Measurements from ENCODE around the gene EHF.

The EHF gene

GRCh38 chr11:34644669-34645406 lies 23.9 kb downstream of the EHF start:
- Histone ChIP-seq H3K4me1 (peaks cover 0 to 5% (median 0%) of the 10 kb centered on the region in 4 donors), H3K27me3 (peaks cover 0 to 5% of the 10 kb centered on the region in 2 donors), H3K27ac (no peak overlapping the region), H3K36me3 (no peaks in the 10 kb centered on the region), H3K9me3 (no peaks in the 10 kb centered on the region), H3K4me3 (no peak overlapping the region)
- no peak for DNase-seq
- TF ChIP-seq CTCF (IDR thresholded peaks at IDR 0.05) = no peak
- intact Hi-C loops (cut with DNase I; ENCODE audit: low total_unique reads) = no loop called here

GRCh38 chr11:34646431-34646830 lies 25.5 kb downstream of the EHF start:
- no peak for TF ChIP-seq CTCF (IDR thresholded peaks at IDR 0.05)
- DNase-seq = no peak
- intact Hi-C loops (cut with DNase I; ENCODE audit: low total_unique reads) = no loop called here
- peaks cover 0 to 7% of the 10 kb centered on the region in 2 donors for H3K27me3 ChIP-seq
- H3K4me3 ChIP-seq = no peak overlapping the region
- H3K27ac ChIP-seq = no peak overlapping the region
- no peaks in the 10 kb centered on the region for H3K9me3 ChIP-seq
- H3K36me3 ChIP-seq = no peaks in the 10 kb centered on the region
- peaks cover 0 to 1% (median 0%) of the 10 kb centered on the region in 4 donors for H3K4me1 ChIP-seq

GRCh38 chr11:34647131-34647530 lies 26.2 kb downstream of the EHF start:
- Histone ChIP-seq H3K4me1 (no peaks in the 10 kb centered on the region), H3K27ac (no peak overlapping the region), H3K27me3 (peaks cover 0 to 7% of the 10 kb centered on the region in 2 donors), H3K9me3 (no peaks in the 10 kb centered on the region), H3K36me3 (no peaks in the 10 kb centered on the region), H3K4me3 (no peak overlapping the region)
- no peak for DNase-seq
- no peak for TF ChIP-seq CTCF (IDR thresholded peaks at IDR 0.05)
- intact Hi-C loops (cut with DNase I; ENCODE audit: low total_unique reads) = no loop called here

GRCh38 chr11:34647532-34647931 lies 26.6 kb downstream of the EHF start:
- no peak for DNase-seq
- H3K4me1 ChIP-seq = no peaks in the 10 kb centered on the region

GRCh38 chr11:34648036-34648435 lies 27.1 kb downstream of the EHF start:
- no peak for TF ChIP-seq CTCF (IDR thresholded peaks at IDR 0.05)
- Histone ChIP-seq H3K9me3 (no peaks in the 10 kb centered on the region), H3K4me1 (no peaks in the 10 kb centered on the region), H3K27ac (no peak overlapping the region), H3K27me3 (peaks cover 0 to 7% of the 10 kb centered on the region in 2 donors), H3K36me3 (no peaks in the 10 kb centered on the region), H3K4me3 (no peak overlapping the region)
- intact Hi-C loops (cut with DNase I; ENCODE audit: low total_unique reads) = no loop called here
- DNase-seq = no peak

More at GRCh38 chr11:34647532-34647931, 26.6 kb downstream of the EHF start:
- intact Hi-C loops (cut with DNase I; ENCODE audit: low total_unique reads) = no loop called here
- Histone ChIP-seq H3K9me3 (no peaks in the 10 kb centered on the region), H3K36me3 (no peaks in the 10 kb centered on the region), H3K4me3 (no peak overlapping the region), H3K27ac (no peak overlapping the region), H3K27me3 (peaks cover 0 to 7% of the 10 kb centered on the region in 2 donors)
- no peak for TF ChIP-seq CTCF (IDR thresholded peaks at IDR 0.05)

Measured in tibial artery (tissue), 4 donors.